Calu3 (cell line): ENCODE measurements around the gene RAD51B. TPM values are rescaled to one million over a fixed set of nuclear protein-coding genes. Genes with fewer than 3 reads are reported as not detected.
"Not testable (repeated sequence)": the region's sequence is repeated elsewhere in the genome, so short reads cannot be mapped to it uniquely, and the experiment has no call there.

ENCODE experiments used
- BruUV-seq: library from RNA; stranded (reverse); fragments of 400-500 nt; replicated peaks from 2 replicates; lab custom pipeline; 2021; lab: Mats Ljungman, UMichigan
- CTCF ChIA-PET: fragments of 300-600 bp; sonication (Branson Sonifier 250); formaldehyde crosslinking; loops from one replicate; lab custom pipeline; 2022; ENCODE audit warnings: antibody characterized with exemption; lab: Charles Lee
- DNase-seq: peaks from one replicate; pipeline ENCODE4 v3.0.0; 2022
- H3K27ac Mint-ChIP-seq: one replicate; pipeline ENCODE4 v1.8.0; 2022; ENCODE audit warnings: mixed read lengths; ENCODE audit not compliant: unreplicated experiment
- H3K27me3 Mint-ChIP-seq: one replicate; pipeline ENCODE4 v1.8.0; 2022; ENCODE audit warnings: mixed read lengths; ENCODE audit not compliant: unreplicated experiment
- H3K36me3 Mint-ChIP-seq: one replicate; pipeline ENCODE4 v1.8.0; 2022; ENCODE audit warnings: mild to moderate bottlenecking, moderate library complexity, mixed read lengths; ENCODE audit not compliant: insufficient read depth, unreplicated experiment
- H3K4me1 Mint-ChIP-seq: one replicate; pipeline ENCODE4 v1.8.0; 2022; ENCODE audit warnings: mild to moderate bottlenecking, low read depth, mixed read lengths; ENCODE audit not compliant: unreplicated experiment
- H3K4me3 Mint-ChIP-seq: one replicate; pipeline ENCODE4 v1.8.0; 2022; ENCODE audit warnings: mild to moderate bottlenecking, low read depth, moderate library complexity, mixed read lengths; ENCODE audit not compliant: unreplicated experiment
- H3K9me3 Mint-ChIP-seq: one replicate; pipeline ENCODE4 v1.8.0; 2022; ENCODE audit warnings: low read depth, mixed read lengths; ENCODE audit not compliant: unreplicated experiment
- intact Hi-C: fragments of 100-400 bp; cut with micrococcal nuclease; formaldehyde crosslinking; loops from one replicate; pipeline ENCODE4 v1.10.0; 2022; ENCODE audit not compliant: unreplicated experiment
- total RNA-seq: library from RNA; stranded (reverse); gene quantifications from 2 replicates; pipeline ENCODE4 v1.2.3, GENCODE V29; 2022
- TF ChIP-seq, protein P1 (sequence below): fragments of 200-600 bp; IDR thresholded peaks from one replicate; pipeline ENCODE4 v1.8.0; 2022; ENCODE audit warnings: antibody characterized with exemption; ENCODE audit not compliant: unreplicated experiment

RAD51B gene
- total RNA-seq, 1 experiment from 2014 or later: 24.7 TPM

DNA sequence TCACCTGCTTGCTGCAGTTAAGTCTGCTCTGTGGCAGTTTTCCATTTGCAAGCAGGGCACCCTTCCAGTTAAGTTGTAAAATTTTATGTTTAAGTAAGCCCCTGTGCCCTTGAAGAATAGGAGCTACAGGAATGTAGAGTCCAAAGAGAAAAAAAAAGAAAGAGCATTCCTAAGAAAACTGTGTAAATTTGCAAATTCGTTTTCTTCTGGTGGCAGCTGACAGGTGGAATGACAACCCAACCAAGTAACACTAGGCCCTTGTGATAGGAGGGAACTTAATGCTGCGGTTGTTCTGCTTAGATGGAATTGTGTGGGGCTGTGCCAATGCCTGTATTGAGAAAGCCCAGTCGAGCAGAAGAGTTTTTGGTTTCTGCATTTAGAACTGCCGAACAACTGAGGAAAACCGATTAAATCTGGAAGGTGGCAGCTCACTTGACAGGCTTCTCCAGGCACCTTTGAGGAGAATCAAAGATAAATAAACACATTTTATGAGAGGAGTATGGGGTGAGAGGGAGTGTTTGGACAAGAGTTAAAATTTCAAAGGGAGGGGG is 280.0 kb downstream of the RAD51B start:
- CTCF ChIA-PET: no interaction called here
- intact Hi-C loops: no loop called here
- Mint-ChIP-seq H3K36me3 (no peaks in the 10 kb centered on the region), H3K27me3 (no peaks in the 10 kb centered on the region), H3K9me3 (peaks cover 15% of the 10 kb centered on the region), H3K4me3 (no peak overlapping the region), H3K27ac (no peak overlapping the region), H3K4me1 (peaks cover 3% of the 10 kb centered on the region)
- BruUV-seq: no TSS peak
- TF ChIP-seq, protein P1, sequence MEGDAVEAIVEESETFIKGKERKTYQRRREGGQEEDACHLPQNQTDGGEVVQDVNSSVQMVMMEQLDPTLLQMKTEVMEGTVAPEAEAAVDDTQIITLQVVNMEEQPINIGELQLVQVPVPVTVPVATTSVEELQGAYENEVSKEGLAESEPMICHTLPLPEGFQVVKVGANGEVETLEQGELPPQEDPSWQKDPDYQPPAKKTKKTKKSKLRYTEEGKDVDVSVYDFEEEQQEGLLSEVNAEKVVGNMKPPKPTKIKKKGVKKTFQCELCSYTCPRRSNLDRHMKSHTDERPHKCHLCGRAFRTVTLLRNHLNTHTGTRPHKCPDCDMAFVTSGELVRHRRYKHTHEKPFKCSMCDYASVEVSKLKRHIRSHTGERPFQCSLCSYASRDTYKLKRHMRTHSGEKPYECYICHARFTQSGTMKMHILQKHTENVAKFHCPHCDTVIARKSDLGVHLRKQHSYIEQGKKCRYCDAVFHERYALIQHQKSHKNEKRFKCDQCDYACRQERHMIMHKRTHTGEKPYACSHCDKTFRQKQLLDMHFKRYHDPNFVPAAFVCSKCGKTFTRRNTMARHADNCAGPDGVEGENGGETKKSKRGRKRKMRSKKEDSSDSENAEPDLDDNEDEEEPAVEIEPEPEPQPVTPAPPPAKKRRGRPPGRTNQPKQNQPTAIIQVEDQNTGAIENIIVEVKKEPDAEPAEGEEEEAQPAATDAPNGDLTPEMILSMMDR: no peak
- DNase-seq: no peak

DNA sequence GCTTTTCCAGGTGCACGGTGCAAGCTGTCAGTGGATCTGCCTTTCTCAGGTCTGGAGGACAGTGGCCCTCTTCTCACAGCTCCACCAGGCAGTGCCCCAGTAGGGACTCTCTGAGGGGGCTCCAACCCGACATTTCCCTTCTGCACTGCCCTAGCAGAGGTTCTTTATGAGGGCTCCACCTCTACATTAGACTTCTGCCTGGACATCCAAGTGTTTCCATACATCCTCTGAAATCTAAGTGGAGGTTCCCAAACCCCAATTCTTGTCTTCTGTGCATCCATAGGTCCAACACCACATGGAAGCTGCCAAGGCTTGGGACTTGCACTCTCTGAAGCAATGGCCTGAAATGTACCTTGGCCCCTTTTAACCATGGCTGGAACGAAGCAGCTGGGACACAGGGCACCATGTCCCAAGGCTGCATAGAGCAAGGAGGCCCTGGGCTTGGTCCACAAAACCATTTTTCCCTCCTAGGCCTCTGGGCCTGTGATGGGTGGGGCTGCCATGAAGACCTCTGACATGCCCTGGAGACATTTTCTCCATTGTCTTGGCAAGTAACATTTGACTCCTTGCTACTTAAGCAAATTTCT is 282.2 kb downstream of the RAD51B start:
- H3K4me3 Mint-ChIP-seq, intact Hi-C loops, H3K36me3 Mint-ChIP-seq, H3K4me1 Mint-ChIP-seq, BruUV-seq, CTCF ChIA-PET, H3K27ac Mint-ChIP-seq, DNase-seq, H3K27me3 Mint-ChIP-seq: not testable (repeated sequence)
- peaks cover 15% of the 10 kb centered on the region for H3K9me3 Mint-ChIP-seq

GRCh38 chr14:68103853-68104252 is 284.3 kb downstream of the RAD51B start:
- no peak overlapping the region for H3K4me3 Mint-ChIP-seq
- intact Hi-C loops: no loop called here
- no TSS peak for BruUV-seq
- no peaks in the 10 kb centered on the region for H3K36me3 Mint-ChIP-seq
- TF ChIP-seq, protein P1: no peak
- peaks cover 9% of the 10 kb centered on the region for H3K9me3 Mint-ChIP-seq
- H3K27ac Mint-ChIP-seq: no peak overlapping the region
- no peaks in the 10 kb centered on the region for H3K4me1 Mint-ChIP-seq
- DNase-seq: no peak
- CTCF ChIA-PET: no interaction called here
- H3K27me3 Mint-ChIP-seq: no peaks in the 10 kb centered on the region

GRCh38 chr14:68104518-68104917 is 284.9 kb downstream of the RAD51B start:
- TF ChIP-seq, protein P1: no peak
- no TSS peak for BruUV-seq
- no peaks in the 10 kb centered on the region for H3K4me1 Mint-ChIP-seq
- no peaks in the 10 kb centered on the region for H3K27me3 Mint-ChIP-seq
- intact Hi-C loops: no loop called here
- DNase-seq: no peak
- H3K36me3 Mint-ChIP-seq: no peaks in the 10 kb centered on the region
- CTCF ChIA-PET: interaction anchor here (0.7 kb wide), 1 partner anchor 98 kb away, joined by 5 read pairs; no protein-coding TSS in a partner anchor
- H3K4me3 Mint-ChIP-seq: no peak overlapping the region
- H3K9me3 Mint-ChIP-seq: peaks cover 9% of the 10 kb centered on the region
- H3K27ac Mint-ChIP-seq: no peak overlapping the region

DNA sequence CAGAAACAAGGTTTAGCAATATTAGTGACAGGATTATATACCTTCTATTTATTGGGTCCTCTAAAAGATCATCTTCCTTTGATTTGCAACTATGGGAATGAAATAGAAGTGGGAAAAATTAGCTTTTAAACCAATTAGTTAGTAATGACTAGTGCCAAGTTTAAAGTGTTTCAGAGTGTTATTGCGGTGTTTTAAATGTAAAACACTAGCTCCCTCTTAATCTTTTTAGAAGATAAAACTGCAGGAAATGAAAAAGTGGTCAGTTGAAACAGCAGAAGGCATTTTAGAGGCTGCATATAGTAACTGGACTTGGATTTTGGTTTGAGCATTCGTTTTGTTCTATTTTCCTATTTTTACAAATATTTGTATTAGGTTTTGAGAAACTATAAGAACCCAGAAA is 286.2 kb downstream of the RAD51B start:
- peaks cover 6% of the 10 kb centered on the region for H3K9me3 Mint-ChIP-seq
- no TSS peak for BruUV-seq
- no peaks in the 10 kb centered on the region for H3K36me3 Mint-ChIP-seq
- H3K4me3 Mint-ChIP-seq: no peak overlapping the region
- no peak for DNase-seq
- CTCF ChIA-PET: no interaction called here
- H3K4me1 Mint-ChIP-seq: no peaks in the 10 kb centered on the region
- H3K27ac Mint-ChIP-seq: no peak overlapping the region
- H3K27me3 Mint-ChIP-seq: no peaks in the 10 kb centered on the region
- TF ChIP-seq, protein P1: no peak
- intact Hi-C loops: no loop called here
